ENCODE results near the gene BTNL9.

- TF ChIP-seq YY1 (IDR thresholded peaks at IDR 0.05; ENCODE audit: insufficient read depth, insufficient read length), result no peak
- TF ChIP-seq ZNF274 (IDR thresholded peaks at IDR 0.05; ENCODE audit: low read depth, low read length), result no peak
Measured at GRCh38 chr5:181099602-181100086, 59.6 kb downstream of the BTNL9 start.

Data from NT2/D1 (cell line).